Keratinocyte (primary cell): ENCODE data around the gene BRPF3. TPM values are rescaled to one million over a fixed set of nuclear protein-coding genes. Genes with fewer than 3 reads are reported as not detected.

Source experiments
- DNase-seq: peaks from one replicate; pipeline ENCODE4 v3.0.0-alpha.2; 2011; ENCODE audit warnings: low read depth, missing footprints, low spot score
- FAIRE-seq: peaks from 2 replicates; lab custom pipeline; 2011; peaks lifted over from hg19 to GRCh38; lab: Jason Lieb, UNC
- H2AFZ ChIP-seq: 2 replicates; pipeline ENCODE4 v1.6.0; 2012; ENCODE audit warnings: low read length, control low read depth, inconsistent platforms; ENCODE audit not compliant: control insufficient read depth
- H3K27ac ChIP-seq: 2 replicates; pipeline ENCODE4 v1.5.1; 2011; ENCODE audit warnings: low read length; ENCODE audit not compliant: control insufficient read depth, insufficient read depth
- H3K27me3 ChIP-seq: 3 replicates; pipeline ENCODE4 v1.6.0; 2011; ENCODE audit warnings: low read length; ENCODE audit not compliant: control insufficient read depth, insufficient read depth; ENCODE audit errors: extremely low read depth
- H3K36me3 ChIP-seq, 2 experiments: 2 replicates in 1 of 2; 3 replicates in 1 of 2; pipeline ENCODE4 v1.5.1; 2011; ENCODE audit warnings: low read length in 2 of 2, mild to moderate bottlenecking in 1 of 2; ENCODE audit not compliant: control insufficient read depth in 2 of 2, insufficient read depth in 2 of 2; ENCODE audit errors: extremely low read depth in 1 of 2
- H3K4me1 ChIP-seq: 3 replicates; pipeline ENCODE4 v1.5.1; 2011; ENCODE audit warnings: low read length; ENCODE audit not compliant: control insufficient read depth, insufficient read depth; ENCODE audit errors: extremely low read depth
- H3K4me2 ChIP-seq: 3 replicates; pipeline ENCODE4 v1.6.0; 2011; ENCODE audit warnings: low read depth, low read length; ENCODE audit not compliant: control insufficient read depth, insufficient read depth; ENCODE audit errors: extremely low read depth
- H3K4me3 ChIP-seq, 3 experiments: fragments of 200-600 bp in 1 of 3; sonication (generic) in 1 of 3; 2 replicates in 2 of 3; 3 replicates in 1 of 3; pipeline ENCODE4 v1.5.1; 2011 to 2016; ENCODE audit warnings: low read length in 3 of 3, mild to moderate bottlenecking in 3 of 3, control low read depth in 2 of 3, inconsistent platforms in 1 of 3, low read depth in 1 of 3, mixed read lengths in 1 of 3, mixed run types in 1 of 3, moderate library complexity in 1 of 3; ENCODE audit not compliant: control insufficient read depth in 2 of 3, insufficient read depth in 2 of 3; ENCODE audit errors: extremely low read depth in 1 of 3
- H3K79me2 ChIP-seq: 2 replicates; pipeline ENCODE4 v1.6.0; 2012; ENCODE audit warnings: low read length; ENCODE audit not compliant: control insufficient read depth, insufficient read depth
- H3K9ac ChIP-seq: 3 replicates; pipeline ENCODE4 v1.6.0; 2011; ENCODE audit warnings: low read length; ENCODE audit not compliant: control insufficient read depth, insufficient read depth; ENCODE audit errors: extremely low read depth
- H3K9me1 ChIP-seq: 3 replicates; pipeline ENCODE4 v1.6.0; 2011; ENCODE audit warnings: low read length; ENCODE audit not compliant: control insufficient read depth, insufficient read depth; ENCODE audit errors: extremely low read depth
- H3K9me3 ChIP-seq: 2 replicates; pipeline ENCODE4 v1.5.1; 2012; ENCODE audit warnings: low read depth, low read length; ENCODE audit not compliant: control insufficient read depth
- H4K20me1 ChIP-seq: 3 replicates; pipeline ENCODE4 v1.6.0; 2011; ENCODE audit warnings: low read length; ENCODE audit not compliant: control insufficient read depth, insufficient read depth; ENCODE audit errors: extremely low read depth
- EZH2 ChIP-seq: IDR thresholded peaks from one replicate; pipeline ENCODE4 v1.6.1; 2012; ENCODE audit warnings: inconsistent platforms, mild to moderate bottlenecking, low read length, moderate library complexity
- dilution Hi-C: fragments of 300-500 bp; cut with MboI; formaldehyde crosslinking; loops from one replicate; pipeline ENCODE4 v1.7.0; 2020; ENCODE audit warnings: low sequenced_read_pairs; ENCODE audit not compliant: extremely low pct_ligation_motif_present
- polyA minus RNA-seq, 3 experiments: library from RNA; depleted of rRNA, polyadenylated mRNA; stranded (reverse); fragments of >200 nt; gene quantifications; 1 replicate in 1 of 3; 2 replicates in 1 of 3; 3 replicates in 1 of 3; pipeline ENCODE4 v1.2.3, GENCODE V29; 2011
- polyA plus RNA-seq, 5 experiments: library from polyadenylated mRNA; depleted of rRNA in 3 of 5; stranded (reverse) in 3 of 5; stranded (forward) in 1 of 5; unstranded in 1 of 5; fragments of >200 nt; gene quantifications; 1 replicate in 1 of 5; 2 replicates in 3 of 5; 3 replicates in 1 of 5; pipeline versions ENCODE4 v1.2.1 to v1.2.3, GENCODE V29; 2011 to 2012; ENCODE audit warnings: missing spikeins in 2 of 5, low read depth in 1 of 5, low replicate concordance in 1 of 5
- TF ChIP-seq, protein P1 (sequence below), 3 experiments: IDR thresholded peaks in 1 of 3; conservative IDR thresholded peaks in 1 of 3; optimal IDR thresholded peaks in 1 of 3; 2 replicates in 2 of 3; 3 replicates in 1 of 3; pipeline versions ENCODE3 to v1.5.1; 2011; ENCODE audit warnings: low read length in 3 of 3, mild to moderate bottlenecking in 3 of 3, moderate library complexity in 2 of 3, control low read depth in 1 of 3, inconsistent platforms in 1 of 3; ENCODE audit not compliant: insufficient read depth in 2 of 3; ENCODE audit errors: extremely low read depth in 1 of 3

BRPF3 gene
- polyA plus RNA-seq = 3.5 to 6.0 TPM (median 4.8 TPM) in 3 replicates
- polyA plus RNA-seq (2011; ENCODE audit: low read depth) = 4.3 TPM
- polyA plus RNA-seq (2011; cell fraction: cytosol; rRNA removed) = 5.1 and 5.7 TPM in 2 replicates
- polyA plus RNA-seq (2011; cell fraction: nucleus; rRNA removed) = 10.7 and 11.3 TPM in 2 replicates
- 6.0 and 6.3 TPM in 2 replicates for polyA plus RNA-seq (2012; ENCODE audit: low replicate concordance)
- polyA minus RNA-seq = 5.3 to 17.4 TPM (median 9.7 TPM) in 3 replicates
- polyA minus RNA-seq (2011; cell fraction: cytosol; rRNA and poly(A)+ RNA removed) = 3.1 TPM
- polyA minus RNA-seq (2011; cell fraction: nucleus; rRNA and poly(A)+ RNA removed) = 4.2 and 5.8 TPM in 2 replicates

DNA sequence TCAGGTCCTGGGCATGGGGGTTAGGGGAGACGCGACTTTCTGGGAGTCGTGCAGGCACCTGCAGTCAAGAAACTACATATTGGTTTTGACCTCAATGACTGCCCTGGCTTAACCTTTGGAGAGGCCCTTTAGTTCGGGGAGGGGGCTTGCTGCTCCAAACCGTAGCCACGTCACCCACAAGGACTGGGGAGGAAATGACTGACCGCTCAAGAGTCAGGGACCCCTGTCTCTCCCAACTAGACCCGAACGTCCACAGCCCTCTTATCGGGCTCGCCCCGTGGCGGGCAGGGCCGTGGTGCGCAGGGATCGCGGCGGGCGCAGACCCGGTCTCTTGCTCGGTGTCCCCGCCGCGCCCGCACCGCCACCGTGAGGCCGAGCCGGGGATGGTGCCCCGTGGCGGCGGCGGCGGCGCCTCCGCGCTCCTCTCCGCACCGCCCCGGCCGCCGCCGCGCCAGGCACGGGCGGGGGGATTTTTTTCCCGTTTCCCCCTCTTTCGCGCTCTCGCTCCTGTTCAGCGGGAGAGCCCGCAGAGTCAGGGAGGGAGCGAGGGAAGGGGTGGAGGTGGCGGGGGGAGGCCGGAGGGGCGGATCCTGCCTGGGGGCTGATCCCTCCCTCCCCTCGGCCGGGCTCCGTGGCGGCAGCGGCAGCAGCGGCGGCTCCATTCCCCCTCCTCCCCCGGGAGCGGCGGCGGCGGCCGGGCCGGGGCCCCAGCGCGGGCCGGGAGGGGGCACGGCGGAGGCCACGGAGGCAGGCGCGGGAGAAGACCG is at the start of gene BRPF3:
Gene BRPF3 (plus strand): TSS at position 632 of the 767 bp plus-strand sequence. CDS start 3,579 bp downstream, outside the sequence.
- Histone ChIP-seq H2AFZ (peak within 1 kb of the TSS; percentile 93), H3K4me3 (peak within 1 kb of the TSS; percentile 72 to 88 (median 87)), H3K9me1 (no peaks in the 10 kb centered on the region), H3K9me3 (no peaks in the 10 kb centered on the region), H3K36me3 (peaks cover 0 to 3% of the 10 kb centered on the region in 2 experiments), H3K27ac (peak within 1 kb of the TSS; percentile 43), H3K27me3 (no peaks in the 10 kb centered on the region), H3K79me2 (peaks cover 5% of the 10 kb centered on the region), H3K4me2 (peak within 1 kb of the TSS; percentile 93), H3K9ac (peak within 1 kb of the TSS; percentile 71), H4K20me1 (no peaks in the 10 kb centered on the region), H3K4me1 (peaks cover 8% of the 10 kb centered on the region)
- dilution Hi-C loops = no loop called here
- no peak for FAIRE-seq
- no peak for DNase-seq
- TF ChIP-seq, protein P1, sequence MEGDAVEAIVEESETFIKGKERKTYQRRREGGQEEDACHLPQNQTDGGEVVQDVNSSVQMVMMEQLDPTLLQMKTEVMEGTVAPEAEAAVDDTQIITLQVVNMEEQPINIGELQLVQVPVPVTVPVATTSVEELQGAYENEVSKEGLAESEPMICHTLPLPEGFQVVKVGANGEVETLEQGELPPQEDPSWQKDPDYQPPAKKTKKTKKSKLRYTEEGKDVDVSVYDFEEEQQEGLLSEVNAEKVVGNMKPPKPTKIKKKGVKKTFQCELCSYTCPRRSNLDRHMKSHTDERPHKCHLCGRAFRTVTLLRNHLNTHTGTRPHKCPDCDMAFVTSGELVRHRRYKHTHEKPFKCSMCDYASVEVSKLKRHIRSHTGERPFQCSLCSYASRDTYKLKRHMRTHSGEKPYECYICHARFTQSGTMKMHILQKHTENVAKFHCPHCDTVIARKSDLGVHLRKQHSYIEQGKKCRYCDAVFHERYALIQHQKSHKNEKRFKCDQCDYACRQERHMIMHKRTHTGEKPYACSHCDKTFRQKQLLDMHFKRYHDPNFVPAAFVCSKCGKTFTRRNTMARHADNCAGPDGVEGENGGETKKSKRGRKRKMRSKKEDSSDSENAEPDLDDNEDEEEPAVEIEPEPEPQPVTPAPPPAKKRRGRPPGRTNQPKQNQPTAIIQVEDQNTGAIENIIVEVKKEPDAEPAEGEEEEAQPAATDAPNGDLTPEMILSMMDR (optimal IDR thresholded peaks at IDR 0.05 in 1 of 3, IDR thresholded peaks at IDR 0.05 in 1 of 3, conservative IDR thresholded peaks at IDR 0.05 in 1 of 3; ENCODE audit: extremely low read depth in 1 of 3, insufficient read depth in 2 of 3, low read length in 3 of 3) = peak in 2 of 3 experiments; percentile 55 to 78
- no peak for TF ChIP-seq EZH2

DNA sequence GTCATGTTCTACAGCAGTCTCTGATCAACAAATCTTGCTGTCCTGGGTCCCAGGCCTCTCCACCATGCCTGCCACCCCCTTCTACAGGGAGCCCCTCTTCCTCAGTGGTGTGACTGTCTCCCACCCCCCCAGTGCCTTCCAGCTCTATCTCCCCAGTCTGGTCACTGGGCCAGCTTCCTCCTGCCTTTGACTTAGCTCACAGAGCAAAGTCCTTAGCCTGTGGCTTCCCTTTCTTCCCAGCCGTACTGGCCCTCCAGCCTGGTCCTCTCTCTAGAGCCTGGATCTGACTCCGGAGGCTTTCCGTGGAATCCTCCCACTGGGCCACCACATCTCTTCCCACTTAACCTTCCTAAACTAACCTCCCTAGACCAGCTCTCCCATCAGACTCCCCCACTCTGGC is 49.2 kb upstream of the BRPF3 start:
- TF ChIP-seq, protein P1 (optimal IDR thresholded peaks at IDR 0.05 in 1 of 3, IDR thresholded peaks at IDR 0.05 in 1 of 3, conservative IDR thresholded peaks at IDR 0.05 in 1 of 3; ENCODE audit: extremely low read depth in 1 of 3, insufficient read depth in 2 of 3, low read length in 3 of 3) = no peak
- Histone ChIP-seq H2AFZ (no peak overlapping the region), H3K9ac (no peak overlapping the region), H3K9me3 (no peaks in the 10 kb centered on the region), H3K36me3 (no peaks in the 10 kb centered on the region), H3K4me1 (no peaks in the 10 kb centered on the region), H3K9me1 (no peaks in the 10 kb centered on the region), H3K27ac (no peak overlapping the region), H3K4me3 (no peak overlapping the region), H3K27me3 (no peaks in the 10 kb centered on the region), H4K20me1 (no peaks in the 10 kb centered on the region), H3K4me2 (no peak overlapping the region), H3K79me2 (no peaks in the 10 kb centered on the region)
- no peak for FAIRE-seq
- no peak for DNase-seq
- dilution Hi-C loops = no loop called here
